Erythroblast (primary cell): ENCODE measurements around the gene L3MBTL4.

Source experiments
- GATA1 ChIP-seq: IDR thresholded peaks from 2 replicates; pipeline ENCODE4 v1.6.1; 2011; ENCODE audit warnings: low read depth, mild to moderate bottlenecking, control low read depth, low read length, moderate library complexity
- POLR2A ChIP-seq: IDR thresholded peaks from 2 replicates; pipeline ENCODE4 v1.6.1; 2011; ENCODE audit warnings: mild to moderate bottlenecking, low read length

- TF ChIP-seq POLR2A (no peak), GATA1 (no peak)
Measured at GRCh38 chr18:5964996-5965395, 449.7 kb downstream of the L3MBTL4 start.
